SK-N-SH (cell line): ENCODE data around the gene MBP.

Experiments used
- ELF1 ChIP-seq: IDR thresholded peaks from 2 replicates; pipeline ENCODE4 v1.4.0; 2012
- EP300 ChIP-seq, 2 experiments: IDR thresholded peaks; 2 replicates each; pipeline versions ENCODE4 v1.4.0 to v1.6.1; 2012; ENCODE audit warnings: borderline replicate concordance in 1 of 2, low read depth in 1 of 2, low read length in 1 of 2
- EZH2phosphoT487 ChIP-seq: fragments of 200-600 bp; sonication (generic); IDR thresholded peaks from 2 replicates; pipeline ENCODE4 v1.6.1; 2017; ENCODE audit warnings: low read depth, mixed run types, mild to moderate bottlenecking, antibody characterized with exemption, moderate library complexity, borderline replicate concordance
- NFIC ChIP-seq: IDR thresholded peaks from 2 replicates; pipeline ENCODE4 v1.4.0; 2012; ENCODE audit warnings: borderline replicate concordance
- NRF1 ChIP-seq: IDR thresholded peaks from 2 replicates; pipeline ENCODE4 v1.6.1; 2012; ENCODE audit warnings: low read depth, mild to moderate bottlenecking, low read length
- POLR2AphosphoS5 ChIP-seq: IDR thresholded peaks from 2 replicates; pipeline ENCODE4 v1.6.1; 2012; ENCODE audit warnings: low read depth, low read length
- TAF1 ChIP-seq: IDR thresholded peaks from 2 replicates; pipeline ENCODE4 v1.6.1; 2012; ENCODE audit warnings: low read depth, mild to moderate bottlenecking, low read length, moderate library complexity, borderline replicate concordance
- YY1 ChIP-seq: IDR thresholded peaks from 2 replicates; pipeline ENCODE4 v1.4.0; 2012; ENCODE audit warnings: low read depth, mild to moderate bottlenecking
- TF ChIP-seq, protein P1 (sequence below): fragments of 200-600 bp; sonication (generic); IDR thresholded peaks from 2 replicates; pipeline ENCODE4 v1.6.1; 2017; ENCODE audit warnings: antibody characterized with exemption, mild to moderate bottlenecking, moderate library complexity
- TF ChIP-seq, protein P2 (sequence below): IDR thresholded peaks from 2 replicates; pipeline ENCODE4 v1.4.0; 2012; ENCODE audit warnings: low read depth
- TF ChIP-seq, protein P3 (sequence below): fragments of 150-350 bp; IDR thresholded peaks from 2 replicates; pipeline ENCODE4 v1.6.1; 2017; ENCODE audit warnings: antibody characterized with exemption, low read length, low read depth, borderline replicate concordance
- TF ChIP-seq, protein P4 (sequence below): IDR thresholded peaks from 2 replicates; pipeline ENCODE4 v1.6.1; 2012; ENCODE audit warnings: mild to moderate bottlenecking, low read depth, low read length, moderate library complexity

DNA sequence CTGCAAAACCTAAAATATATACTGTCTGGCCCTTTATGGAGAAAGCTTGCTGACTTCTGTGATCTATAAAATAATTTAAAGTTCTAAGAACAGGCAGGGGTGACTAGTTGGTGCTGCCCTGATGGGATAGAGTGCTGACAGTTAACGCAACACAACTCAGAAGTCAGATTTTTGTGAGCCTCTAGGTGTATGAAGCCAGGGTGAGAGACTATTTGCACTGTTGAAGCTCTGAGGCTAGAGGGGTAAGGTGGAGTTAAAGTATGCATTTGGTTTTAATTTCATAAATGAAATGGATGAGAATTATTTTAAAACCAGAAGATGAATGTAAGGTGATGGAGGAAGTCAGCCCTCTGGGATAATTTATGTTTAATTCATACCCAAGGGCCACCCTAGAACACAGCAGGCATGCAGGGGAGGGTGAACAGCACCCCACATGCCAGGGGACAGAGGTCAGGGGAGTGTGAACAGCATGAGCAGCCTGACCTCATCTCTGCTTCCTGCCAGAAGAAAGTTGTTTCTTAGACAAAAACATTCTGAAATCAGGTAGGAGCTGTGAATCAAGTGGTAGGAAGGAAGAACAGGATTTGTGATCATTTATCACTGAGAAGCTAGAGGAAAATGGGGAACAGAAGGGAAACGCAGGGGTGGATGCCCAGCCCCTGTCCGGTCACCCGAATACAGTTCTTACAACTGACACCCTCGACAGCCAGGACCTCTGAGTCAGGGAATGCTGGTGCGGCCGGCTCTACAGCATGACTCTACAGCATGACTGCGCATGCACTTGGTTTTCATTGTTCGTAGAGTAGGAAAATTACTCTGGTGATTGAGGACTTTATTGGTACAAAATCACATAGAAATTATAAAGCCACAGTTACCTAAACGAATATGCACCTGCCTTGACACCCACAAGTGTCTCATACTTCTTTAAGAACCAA, 93.1 kb downstream of the MBP start:
- TF ChIP-seq ELF1 (no peak), EP300 (IDR thresholded peaks at IDR 0.05; ENCODE audit: borderline replicate concordance in 1 of 2, low read depth in 1 of 2, low read length in 1 of 2) (no peak), TAF1 (no peak), POLR2AphosphoS5 (no peak), NFIC (no peak), YY1 (no peak), EZH2phosphoT487 (no peak), NRF1 (no peak)
- TF ChIP-seq, protein P1, sequence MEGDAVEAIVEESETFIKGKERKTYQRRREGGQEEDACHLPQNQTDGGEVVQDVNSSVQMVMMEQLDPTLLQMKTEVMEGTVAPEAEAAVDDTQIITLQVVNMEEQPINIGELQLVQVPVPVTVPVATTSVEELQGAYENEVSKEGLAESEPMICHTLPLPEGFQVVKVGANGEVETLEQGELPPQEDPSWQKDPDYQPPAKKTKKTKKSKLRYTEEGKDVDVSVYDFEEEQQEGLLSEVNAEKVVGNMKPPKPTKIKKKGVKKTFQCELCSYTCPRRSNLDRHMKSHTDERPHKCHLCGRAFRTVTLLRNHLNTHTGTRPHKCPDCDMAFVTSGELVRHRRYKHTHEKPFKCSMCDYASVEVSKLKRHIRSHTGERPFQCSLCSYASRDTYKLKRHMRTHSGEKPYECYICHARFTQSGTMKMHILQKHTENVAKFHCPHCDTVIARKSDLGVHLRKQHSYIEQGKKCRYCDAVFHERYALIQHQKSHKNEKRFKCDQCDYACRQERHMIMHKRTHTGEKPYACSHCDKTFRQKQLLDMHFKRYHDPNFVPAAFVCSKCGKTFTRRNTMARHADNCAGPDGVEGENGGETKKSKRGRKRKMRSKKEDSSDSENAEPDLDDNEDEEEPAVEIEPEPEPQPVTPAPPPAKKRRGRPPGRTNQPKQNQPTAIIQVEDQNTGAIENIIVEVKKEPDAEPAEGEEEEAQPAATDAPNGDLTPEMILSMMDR: no peak
- TF ChIP-seq, protein P2, sequence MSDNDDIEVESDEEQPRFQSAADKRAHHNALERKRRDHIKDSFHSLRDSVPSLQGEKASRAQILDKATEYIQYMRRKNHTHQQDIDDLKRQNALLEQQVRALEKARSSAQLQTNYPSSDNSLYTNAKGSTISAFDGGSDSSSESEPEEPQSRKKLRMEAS: no peak
- TF ChIP-seq, protein P3, sequence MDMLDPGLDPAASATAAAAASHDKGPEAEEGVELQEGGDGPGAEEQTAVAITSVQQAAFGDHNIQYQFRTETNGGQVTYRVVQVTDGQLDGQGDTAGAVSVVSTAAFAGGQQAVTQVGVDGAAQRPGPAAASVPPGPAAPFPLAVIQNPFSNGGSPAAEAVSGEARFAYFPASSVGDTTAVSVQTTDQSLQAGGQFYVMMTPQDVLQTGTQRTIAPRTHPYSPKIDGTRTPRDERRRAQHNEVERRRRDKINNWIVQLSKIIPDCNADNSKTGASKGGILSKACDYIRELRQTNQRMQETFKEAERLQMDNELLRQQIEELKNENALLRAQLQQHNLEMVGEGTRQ: no peak
- TF ChIP-seq, protein P4, sequence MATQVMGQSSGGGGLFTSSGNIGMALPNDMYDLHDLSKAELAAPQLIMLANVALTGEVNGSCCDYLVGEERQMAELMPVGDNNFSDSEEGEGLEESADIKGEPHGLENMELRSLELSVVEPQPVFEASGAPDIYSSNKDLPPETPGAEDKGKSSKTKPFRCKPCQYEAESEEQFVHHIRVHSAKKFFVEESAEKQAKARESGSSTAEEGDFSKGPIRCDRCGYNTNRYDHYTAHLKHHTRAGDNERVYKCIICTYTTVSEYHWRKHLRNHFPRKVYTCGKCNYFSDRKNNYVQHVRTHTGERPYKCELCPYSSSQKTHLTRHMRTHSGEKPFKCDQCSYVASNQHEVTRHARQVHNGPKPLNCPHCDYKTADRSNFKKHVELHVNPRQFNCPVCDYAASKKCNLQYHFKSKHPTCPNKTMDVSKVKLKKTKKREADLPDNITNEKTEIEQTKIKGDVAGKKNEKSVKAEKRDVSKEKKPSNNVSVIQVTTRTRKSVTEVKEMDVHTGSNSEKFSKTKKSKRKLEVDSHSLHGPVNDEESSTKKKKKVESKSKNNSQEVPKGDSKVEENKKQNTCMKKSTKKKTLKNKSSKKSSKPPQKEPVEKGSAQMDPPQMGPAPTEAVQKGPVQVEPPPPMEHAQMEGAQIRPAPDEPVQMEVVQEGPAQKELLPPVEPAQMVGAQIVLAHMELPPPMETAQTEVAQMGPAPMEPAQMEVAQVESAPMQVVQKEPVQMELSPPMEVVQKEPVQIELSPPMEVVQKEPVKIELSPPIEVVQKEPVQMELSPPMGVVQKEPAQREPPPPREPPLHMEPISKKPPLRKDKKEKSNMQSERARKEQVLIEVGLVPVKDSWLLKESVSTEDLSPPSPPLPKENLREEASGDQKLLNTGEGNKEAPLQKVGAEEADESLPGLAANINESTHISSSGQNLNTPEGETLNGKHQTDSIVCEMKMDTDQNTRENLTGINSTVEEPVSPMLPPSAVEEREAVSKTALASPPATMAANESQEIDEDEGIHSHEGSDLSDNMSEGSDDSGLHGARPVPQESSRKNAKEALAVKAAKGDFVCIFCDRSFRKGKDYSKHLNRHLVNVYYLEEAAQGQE: no peak
